Osteocyte (in vitro differentiated cells): ENCODE results near the gene TTYH2. TPM values are rescaled to one million over a fixed set of nuclear protein-coding genes. Genes with fewer than 3 reads are reported as not detected.
A peak's percentile ranks its signal among the peaks of the same experiment; 100 is the strongest.

Source experiments
- DNase-seq: peaks from one replicate; pipeline ENCODE4 v3.0.0; 2021; ENCODE audit warnings: mixed read lengths; ENCODE audit not compliant: unreplicated experiment; ENCODE audit errors: extremely low spot score
- H3K27ac Mint-ChIP-seq: one replicate; pipeline ENCODE4 v1.8.0; 2021; ENCODE audit warnings: mild to moderate bottlenecking, mixed read lengths; ENCODE audit not compliant: unreplicated experiment
- H3K27me3 Mint-ChIP-seq: one replicate; pipeline ENCODE4 v1.8.0; 2021; ENCODE audit warnings: mixed read lengths; ENCODE audit not compliant: unreplicated experiment
- H3K36me3 Mint-ChIP-seq: one replicate; pipeline ENCODE4 v1.8.0; 2021; ENCODE audit warnings: mixed read lengths; ENCODE audit not compliant: unreplicated experiment
- H3K4me1 Mint-ChIP-seq: one replicate; pipeline ENCODE4 v1.8.0; 2021; ENCODE audit warnings: mixed read lengths; ENCODE audit not compliant: unreplicated experiment
- H3K4me3 Mint-ChIP-seq: one replicate; pipeline ENCODE4 v1.8.0; 2021; ENCODE audit warnings: mild to moderate bottlenecking, moderate library complexity, mixed read lengths; ENCODE audit not compliant: unreplicated experiment
- H3K9me3 Mint-ChIP-seq: one replicate; pipeline ENCODE4 v1.8.0; 2021; ENCODE audit warnings: mixed read lengths; ENCODE audit not compliant: unreplicated experiment
- CTCF ChIP-seq: fragments of 200-600 bp; sonication (generic); IDR thresholded peaks from 2 replicates; pipeline ENCODE4 v1.5.0; 2021; ENCODE audit warnings: antibody characterized with exemption, mild to moderate bottlenecking, moderate library complexity
- total RNA-seq: library from RNA; stranded (reverse); gene quantifications from 2 replicates; pipeline ENCODE4 v1.2.1, GENCODE V29; 2021

The TTYH2 gene
- total RNA-seq, 1 donor from 2014 or later = 1.8 TPM

- peaks cover 36% of the 10 kb centered on the region for H3K27me3 Mint-ChIP-seq
- no peak for DNase-seq
- TF ChIP-seq CTCF = no peak
- H3K9me3 Mint-ChIP-seq = no peaks in the 10 kb centered on the region
- no peak overlapping the region for H3K4me3 Mint-ChIP-seq
- H3K27ac Mint-ChIP-seq = no peak overlapping the region
- H3K4me1 Mint-ChIP-seq = peaks cover 9% of the 10 kb centered on the region
- no peaks in the 10 kb centered on the region for H3K36me3 Mint-ChIP-seq
Measured at GRCh38 chr17:74198694-74199093, 14.7 kb upstream of the TTYH2 start.

- H3K36me3 Mint-ChIP-seq = no peaks in the 10 kb centered on the region
- H3K4me1 Mint-ChIP-seq = peaks cover 9% of the 10 kb centered on the region
- no peak overlapping the region for H3K4me3 Mint-ChIP-seq
- no peaks in the 10 kb centered on the region for H3K9me3 Mint-ChIP-seq
- DNase-seq = peak; percentile 90
- H3K27ac Mint-ChIP-seq = no peak overlapping the region
- TF ChIP-seq CTCF = peak; percentile 94
- peaks cover 33% of the 10 kb centered on the region for H3K27me3 Mint-ChIP-seq
Measured at GRCh38 chr17:74199306-74200092, 13.9 kb upstream of the TTYH2 start.

GRCh38 chr17:74200112-74200511 lies 13.3 kb upstream of the TTYH2 start:
- H3K4me3 Mint-ChIP-seq = no peak overlapping the region
- peaks cover 15% of the 10 kb centered on the region for H3K4me1 Mint-ChIP-seq
- no peaks in the 10 kb centered on the region for H3K9me3 Mint-ChIP-seq
- H3K27me3 Mint-ChIP-seq = peaks cover 27% of the 10 kb centered on the region
- H3K27ac Mint-ChIP-seq = no peak overlapping the region
- no peak for TF ChIP-seq CTCF
- no peak for DNase-seq
- H3K36me3 Mint-ChIP-seq = peaks cover 3% of the 10 kb centered on the region

GRCh38 chr17:74201250-74201649 lies 12.1 kb upstream of the TTYH2 start:
- H3K4me1 Mint-ChIP-seq = peaks cover 21% of the 10 kb centered on the region
- no peak for TF ChIP-seq CTCF
- H3K9me3 Mint-ChIP-seq = no peaks in the 10 kb centered on the region
- H3K4me3 Mint-ChIP-seq = no peak overlapping the region
- H3K27me3 Mint-ChIP-seq = peaks cover 17% of the 10 kb centered on the region
- no peak for DNase-seq
- H3K27ac Mint-ChIP-seq = no peak overlapping the region
- H3K36me3 Mint-ChIP-seq = peaks cover 9% of the 10 kb centered on the region

- Mint-ChIP-seq H3K27me3 (peaks cover 16% of the 10 kb centered on the region), H3K4me1 (peaks cover 26% of the 10 kb centered on the region), H3K4me3 (no peak overlapping the region), H3K27ac (no peak overlapping the region), H3K36me3 (peaks cover 13% of the 10 kb centered on the region), H3K9me3 (no peaks in the 10 kb centered on the region)
- TF ChIP-seq CTCF = no peak
- DNase-seq = no peak
Measured at GRCh38 chr17:74201948-74202347, 11.4 kb upstream of the TTYH2 start.
